GM12865 (cell line): ENCODE measurements around the gene STK32B.

Source experiments
- DNase-seq: peaks from one replicate; pipeline ENCODE4 v3.0.0; 2010; ENCODE audit warnings: low read depth
- H3K4me3 ChIP-seq: 2 replicates; pipeline ENCODE4 v1.5.1; 2011; ENCODE audit warnings: mild to moderate bottlenecking, low read depth, low read length, control low read depth
- TF ChIP-seq, protein P1 (sequence below): IDR thresholded peaks from 2 replicates; pipeline ENCODE4 v1.5.1; 2011; ENCODE audit warnings: low read length, control low read depth, low read depth, inconsistent platforms; ENCODE audit not compliant: insufficient read depth; ENCODE audit errors: missing control alignments

STK32B gene

DNA sequence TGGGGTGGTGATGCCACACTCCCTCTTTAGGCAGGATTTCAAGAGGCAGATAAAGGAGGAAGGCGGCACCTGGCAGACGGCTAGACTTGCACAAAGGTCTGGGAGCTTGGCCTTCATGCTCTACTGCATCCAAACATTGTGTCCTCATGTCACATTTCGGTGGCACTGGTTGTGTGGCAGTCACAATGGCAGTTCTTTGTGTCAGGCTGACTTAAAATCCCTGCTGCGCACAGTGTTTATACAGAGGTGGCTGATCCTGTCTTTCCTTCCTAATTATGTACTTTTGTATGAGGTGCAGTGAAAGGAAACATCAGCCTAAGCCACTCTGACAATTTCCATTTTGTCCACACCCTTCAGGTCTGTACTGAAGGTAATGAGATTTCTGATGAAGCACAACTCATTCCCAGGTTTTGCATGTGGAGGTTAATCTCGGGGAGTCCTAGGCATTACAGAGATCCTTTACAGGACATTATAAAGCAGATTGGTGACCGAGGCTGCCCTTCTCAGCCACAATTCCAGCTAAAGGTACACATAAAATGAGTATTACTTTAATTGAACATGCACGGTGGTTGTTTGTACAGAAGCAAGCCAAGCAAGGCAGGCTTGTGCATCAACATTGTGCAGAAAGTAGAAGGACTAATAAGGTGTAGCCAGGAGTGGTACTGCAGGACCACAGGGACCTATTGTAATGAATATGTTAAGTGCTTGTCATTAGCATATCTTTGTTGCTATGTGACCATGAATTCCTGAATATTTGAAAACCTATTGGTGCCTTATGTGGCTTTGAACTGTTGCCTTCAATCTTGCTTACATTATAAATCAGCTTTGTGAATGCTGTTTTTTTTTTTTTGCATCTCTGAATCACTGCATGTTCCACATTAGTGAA, 147.6 kb downstream of the STK32B start:
- no peak overlapping the region for H3K4me3 ChIP-seq
- no peak for DNase-seq
- TF ChIP-seq, protein P1, sequence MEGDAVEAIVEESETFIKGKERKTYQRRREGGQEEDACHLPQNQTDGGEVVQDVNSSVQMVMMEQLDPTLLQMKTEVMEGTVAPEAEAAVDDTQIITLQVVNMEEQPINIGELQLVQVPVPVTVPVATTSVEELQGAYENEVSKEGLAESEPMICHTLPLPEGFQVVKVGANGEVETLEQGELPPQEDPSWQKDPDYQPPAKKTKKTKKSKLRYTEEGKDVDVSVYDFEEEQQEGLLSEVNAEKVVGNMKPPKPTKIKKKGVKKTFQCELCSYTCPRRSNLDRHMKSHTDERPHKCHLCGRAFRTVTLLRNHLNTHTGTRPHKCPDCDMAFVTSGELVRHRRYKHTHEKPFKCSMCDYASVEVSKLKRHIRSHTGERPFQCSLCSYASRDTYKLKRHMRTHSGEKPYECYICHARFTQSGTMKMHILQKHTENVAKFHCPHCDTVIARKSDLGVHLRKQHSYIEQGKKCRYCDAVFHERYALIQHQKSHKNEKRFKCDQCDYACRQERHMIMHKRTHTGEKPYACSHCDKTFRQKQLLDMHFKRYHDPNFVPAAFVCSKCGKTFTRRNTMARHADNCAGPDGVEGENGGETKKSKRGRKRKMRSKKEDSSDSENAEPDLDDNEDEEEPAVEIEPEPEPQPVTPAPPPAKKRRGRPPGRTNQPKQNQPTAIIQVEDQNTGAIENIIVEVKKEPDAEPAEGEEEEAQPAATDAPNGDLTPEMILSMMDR = no peak

DNA sequence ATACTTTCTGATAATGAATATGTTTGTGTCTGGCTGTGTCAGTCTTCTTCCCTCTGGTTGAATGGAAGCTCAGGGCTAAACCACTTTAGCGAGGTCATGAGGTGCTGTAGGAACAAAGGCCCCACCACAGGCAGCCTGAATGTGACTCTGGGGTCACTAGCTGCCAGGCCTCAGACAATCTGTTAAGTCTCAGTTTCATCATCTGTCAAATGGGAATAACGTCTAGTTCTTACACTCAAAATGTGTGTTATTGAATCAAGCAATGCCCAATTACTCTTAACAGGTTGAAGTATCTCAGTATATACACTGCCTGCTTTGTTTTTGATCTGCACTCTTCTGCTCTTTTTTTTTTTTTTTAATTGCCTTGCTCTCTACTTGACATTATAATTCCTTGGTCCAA, 148.6 kb downstream of the STK32B start:
- TF ChIP-seq, protein P1 = no peak
- no peak overlapping the region for H3K4me3 ChIP-seq
- no peak for DNase-seq

DNA sequence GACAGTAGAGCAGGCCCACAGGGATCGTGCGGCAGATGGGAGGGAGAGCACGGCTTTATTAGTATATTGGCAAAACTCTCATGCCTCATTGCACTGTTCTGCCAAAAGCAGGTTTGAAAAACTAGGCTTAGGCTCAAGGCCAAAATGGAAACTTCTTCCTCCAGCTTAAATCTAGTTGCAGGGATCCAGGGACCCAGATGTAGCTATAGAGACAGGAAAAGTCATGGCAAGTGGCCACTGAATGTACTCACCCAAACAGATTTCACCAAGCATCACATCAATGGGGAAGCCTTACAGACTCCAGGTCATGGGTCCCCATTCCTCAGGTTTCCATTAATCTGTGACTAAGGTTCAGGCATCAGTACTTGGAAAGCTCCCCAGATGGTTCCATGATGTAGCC, 149.2 kb downstream of the STK32B start:
- TF ChIP-seq, protein P1 = no peak
- DNase-seq = no peak
- H3K4me3 ChIP-seq = no peak overlapping the region

DNA sequence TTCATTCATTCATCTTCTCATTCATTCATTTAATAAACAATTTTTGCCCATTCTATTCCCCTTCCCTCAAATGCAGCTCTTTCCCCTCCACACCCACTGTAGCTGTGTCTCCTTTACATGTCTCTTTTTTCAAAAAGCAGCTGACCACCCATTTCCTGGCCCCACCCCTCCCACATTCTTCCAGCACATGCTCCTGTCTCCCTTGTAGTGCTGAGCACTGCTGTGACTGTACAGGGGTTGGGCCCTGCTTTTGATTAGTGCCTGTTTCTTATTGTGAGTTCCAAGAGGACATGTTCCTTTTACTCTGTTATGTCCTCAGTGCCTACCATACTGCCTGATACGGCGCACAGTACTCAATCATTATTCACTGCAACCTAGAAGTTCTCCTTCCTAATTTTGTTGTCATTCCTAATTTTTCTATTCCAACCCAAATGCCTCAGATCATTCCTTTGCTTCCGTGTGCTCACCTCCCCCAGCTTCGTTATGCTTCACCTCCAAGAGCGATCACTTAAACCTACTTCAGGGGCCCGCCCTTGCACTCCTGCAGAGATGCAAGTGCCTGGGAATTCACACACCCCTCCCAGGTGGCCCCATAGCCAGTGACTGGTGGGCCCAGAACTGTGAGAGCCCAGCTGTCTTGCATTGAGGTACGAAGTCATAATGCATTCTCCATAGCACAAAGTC, 152.2 kb downstream of the STK32B start:
- H3K4me3 ChIP-seq = no peak overlapping the region
- DNase-seq = no peak
- TF ChIP-seq, protein P1 = no peak

DNA sequence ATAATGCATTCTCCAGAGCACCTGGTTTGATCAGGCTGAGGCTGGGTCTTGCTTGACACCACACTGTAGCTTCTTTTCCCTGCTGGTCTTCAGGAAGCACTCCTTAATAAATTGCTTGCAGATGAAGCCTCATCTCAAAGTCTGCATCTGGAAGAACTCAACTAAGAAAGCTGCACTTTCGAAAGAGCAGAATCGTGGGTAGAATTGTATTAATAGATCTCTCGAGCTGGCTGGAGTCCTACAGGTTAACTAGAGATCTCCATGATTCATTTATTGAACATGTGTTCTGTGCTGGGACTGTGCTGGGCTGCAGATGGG, 152.7 kb downstream of the STK32B start:
- no peak for DNase-seq
- no peak overlapping the region for H3K4me3 ChIP-seq
- TF ChIP-seq, protein P1 = no peak

DNA sequence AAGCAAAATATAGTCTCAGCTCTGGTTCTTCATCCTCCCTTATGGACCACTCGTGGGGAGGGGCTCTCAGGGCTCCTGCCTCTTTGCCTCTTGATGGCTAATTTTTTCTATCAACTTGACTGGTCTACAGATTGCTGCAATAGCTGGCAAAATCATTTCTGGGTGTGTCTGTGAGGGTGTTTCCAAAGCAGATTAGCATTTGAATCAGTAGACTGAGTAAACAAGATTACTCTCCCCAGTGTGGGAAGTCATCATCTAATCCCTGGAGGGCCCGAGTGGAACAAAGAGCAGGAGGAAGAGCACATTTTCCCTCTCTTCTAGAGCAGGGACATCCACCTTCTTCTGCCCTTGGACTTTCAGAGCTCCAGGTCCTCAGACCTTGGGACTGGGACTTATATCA, 153.5 kb downstream of the STK32B start:
- no peak for DNase-seq
- no peak overlapping the region for H3K4me3 ChIP-seq
- TF ChIP-seq, protein P1 = no peak
